GM21737 (cell line): ENCODE data around the gene KRTAP10-10.
"Not testable (repeated sequence)": the region's sequence is repeated elsewhere in the genome, so short reads cannot be mapped to it uniquely, and the experiment has no call there.

Experiments
- ATAC-seq: cut with Tn5 transposase; IDR thresholded peaks from one replicate; pipeline ENCODE4 v1.9.1; 2021; ENCODE audit warnings: mild to moderate bottlenecking, moderate library complexity; ENCODE audit not compliant: unreplicated experiment

The KRTAP10-10 gene

DNA sequence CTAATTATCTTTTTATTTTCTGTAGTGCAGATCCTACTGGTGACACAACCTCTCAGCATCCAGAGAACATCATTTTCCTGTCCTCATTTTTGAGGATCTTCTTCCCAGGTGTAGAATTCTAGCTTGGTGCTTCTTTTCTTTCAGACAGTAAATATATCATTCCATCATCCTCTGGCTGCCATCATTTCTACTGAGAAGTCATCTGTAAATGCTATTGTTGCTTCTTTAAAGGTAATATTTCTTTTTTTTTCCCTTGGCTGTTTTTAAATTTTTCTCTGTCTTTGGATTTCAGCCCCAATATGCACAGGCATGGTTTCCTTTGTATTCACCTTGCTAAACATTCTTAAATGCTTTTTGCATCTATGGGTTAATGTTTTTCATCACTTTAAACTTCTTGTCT lies 13.6 kb upstream of the KRTAP10-10 start:
- ATAC-seq: no peak

DNA sequence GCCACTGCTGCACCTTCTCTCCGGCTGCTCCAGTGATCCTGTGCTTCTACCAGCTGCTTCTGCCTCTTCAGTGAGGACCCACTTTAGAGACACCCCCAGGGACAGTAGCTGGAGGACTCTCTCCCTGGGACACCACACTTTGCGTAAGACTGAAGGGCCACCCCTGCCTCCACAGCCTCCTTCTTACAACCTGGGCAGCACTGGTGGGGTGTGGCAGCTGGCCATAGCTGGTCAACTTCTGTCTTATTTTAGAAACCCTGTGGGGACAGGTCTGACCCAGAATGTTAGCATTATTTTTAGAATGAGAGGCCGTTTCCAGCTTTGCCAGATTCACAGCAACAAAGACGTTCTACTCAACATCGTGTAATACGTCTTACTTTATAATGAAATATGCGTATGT lies 11.4 kb upstream of the KRTAP10-10 start:
- no peak for ATAC-seq

DNA sequence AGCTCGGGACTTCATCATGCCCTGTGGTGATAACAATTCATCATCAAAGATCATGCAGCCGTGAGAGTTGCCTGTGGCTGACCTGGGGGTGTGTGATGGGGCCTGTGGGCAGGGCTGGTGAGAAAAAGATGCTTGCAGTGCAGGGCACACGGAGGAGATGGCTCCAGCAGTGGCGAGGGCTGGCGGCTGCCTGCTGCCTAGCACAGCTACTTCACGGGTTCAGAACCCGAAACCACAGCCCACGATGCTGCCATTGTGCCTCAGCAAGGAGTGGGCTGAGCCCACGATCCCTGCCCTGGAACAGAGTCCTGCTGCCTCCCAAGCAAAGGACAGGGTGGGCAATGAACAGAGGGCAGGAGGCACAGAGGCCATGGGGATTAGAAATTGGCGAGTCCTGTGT lies 10.9 kb upstream of the KRTAP10-10 start:
- ATAC-seq: no peak

DNA sequence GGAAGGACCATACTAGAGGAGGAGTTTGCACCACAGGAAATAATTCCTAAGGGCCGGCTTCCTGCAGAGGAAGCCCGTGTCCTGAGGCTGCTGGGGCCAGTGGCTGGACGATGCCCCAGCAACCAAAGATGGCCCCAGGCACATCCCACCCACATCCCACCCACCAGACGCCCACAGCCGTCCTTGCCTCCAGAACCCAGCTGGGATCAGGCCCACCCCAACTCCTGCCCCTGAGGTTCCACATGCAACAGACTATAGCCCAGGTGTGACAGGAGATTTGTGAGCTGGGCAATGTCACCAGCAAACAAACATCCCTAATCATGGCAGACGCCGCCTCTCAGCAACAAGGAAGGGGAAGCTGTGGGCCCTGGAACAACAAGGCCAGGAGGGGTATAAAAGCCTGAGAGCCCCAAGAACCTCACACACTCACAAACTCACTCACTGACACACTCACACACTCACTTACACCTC lies 10.4 kb upstream of the KRTAP10-10 start, which contains the start of gene KRTAP10-9:
TSS of gene KRTAP10-9 (plus strand) at position 421 of the 471 bp plus-strand sequence. CDS start 79 bp downstream, outside the sequence.
- ATAC-seq: no peak

DNA sequence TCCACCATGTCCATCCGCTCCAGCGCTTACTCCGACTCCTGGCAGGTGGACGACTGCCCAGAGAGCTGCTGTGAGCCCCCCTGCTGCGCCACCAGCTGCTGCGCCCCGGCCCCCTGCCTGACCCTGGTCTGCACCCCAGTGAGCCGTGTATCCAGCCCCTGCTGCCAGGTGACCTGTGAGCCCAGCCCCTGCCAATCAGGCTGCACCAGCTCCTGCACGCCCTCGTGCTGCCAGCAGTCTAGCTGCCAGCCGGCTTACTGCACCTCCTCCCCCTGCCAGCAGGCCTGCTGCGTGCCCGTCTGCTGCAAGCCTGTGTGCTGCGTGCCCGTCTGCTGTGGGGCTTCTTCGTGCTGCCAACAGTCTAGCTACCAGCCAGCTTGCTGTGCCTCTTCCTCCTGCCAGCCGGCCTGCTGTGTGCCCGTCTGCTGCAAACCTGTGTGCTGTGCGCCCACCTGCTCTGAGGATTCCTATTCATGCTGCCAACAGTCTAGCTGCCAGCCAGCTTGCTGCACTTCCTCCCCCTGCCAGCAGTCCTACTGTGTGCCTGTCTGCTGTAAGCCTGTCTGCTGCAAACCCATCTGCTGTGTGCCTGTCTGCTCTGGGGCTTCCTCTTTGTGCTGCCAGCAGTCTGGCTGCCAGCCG lies 9.9 kb upstream of the KRTAP10-10 start:
- ATAC-seq: not testable (repeated sequence)

DNA sequence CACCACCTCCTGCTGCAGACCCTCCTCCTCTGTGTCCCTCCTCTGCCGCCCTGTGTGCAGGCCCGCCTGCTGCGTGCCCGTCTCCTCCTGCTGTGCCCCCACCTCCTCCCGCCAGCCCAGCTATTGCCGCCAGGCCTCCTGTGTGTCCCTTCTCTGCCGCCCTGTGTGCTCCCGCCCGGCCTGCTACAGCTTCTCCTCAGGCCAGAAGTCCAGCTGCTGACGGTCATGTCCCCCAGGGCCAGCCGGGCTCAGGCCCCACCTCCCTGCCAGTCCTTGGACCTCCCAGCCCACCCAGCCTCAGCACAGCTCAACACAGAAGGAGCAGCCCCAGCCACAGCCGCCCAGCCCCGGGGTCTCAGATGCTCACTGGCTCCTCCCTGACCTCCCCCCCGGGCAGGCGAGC lies 9.3 kb upstream of the KRTAP10-10 start:
- not testable (repeated sequence) for ATAC-seq

DNA sequence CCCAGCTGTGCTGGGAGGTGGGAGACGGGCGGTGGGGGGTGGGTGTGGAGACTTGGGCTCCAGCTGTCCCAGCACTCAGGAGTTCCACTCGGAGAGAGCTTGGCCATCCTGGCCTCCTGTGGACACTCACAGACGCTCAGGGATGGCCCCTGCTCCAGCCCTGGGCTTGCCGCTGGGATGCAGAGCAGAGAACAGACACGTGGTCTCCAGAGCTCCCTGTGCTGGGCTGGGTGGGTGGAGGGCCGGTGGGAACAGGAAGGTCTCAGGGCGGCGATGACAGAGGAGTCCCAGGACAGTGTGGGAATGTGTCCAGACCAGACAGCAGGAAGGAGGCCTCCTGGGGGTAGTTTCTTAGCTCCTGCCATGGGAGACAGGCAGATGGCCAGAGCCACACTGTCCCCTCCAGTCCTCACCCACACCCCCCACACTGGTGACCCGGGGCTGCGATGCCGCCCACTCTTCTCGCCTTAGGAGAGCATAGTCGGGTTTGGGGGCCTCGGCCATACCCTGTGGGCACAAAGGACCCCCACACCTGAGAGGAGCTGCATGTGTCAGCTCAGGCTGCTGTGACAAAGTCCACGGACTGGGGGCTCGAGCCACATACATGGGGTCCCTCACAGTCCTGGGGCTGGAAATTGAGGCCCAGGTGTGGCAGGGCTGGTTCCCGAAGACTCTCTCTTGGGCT lies 8.3 kb upstream of the KRTAP10-10 start:
- no peak for ATAC-seq

DNA sequence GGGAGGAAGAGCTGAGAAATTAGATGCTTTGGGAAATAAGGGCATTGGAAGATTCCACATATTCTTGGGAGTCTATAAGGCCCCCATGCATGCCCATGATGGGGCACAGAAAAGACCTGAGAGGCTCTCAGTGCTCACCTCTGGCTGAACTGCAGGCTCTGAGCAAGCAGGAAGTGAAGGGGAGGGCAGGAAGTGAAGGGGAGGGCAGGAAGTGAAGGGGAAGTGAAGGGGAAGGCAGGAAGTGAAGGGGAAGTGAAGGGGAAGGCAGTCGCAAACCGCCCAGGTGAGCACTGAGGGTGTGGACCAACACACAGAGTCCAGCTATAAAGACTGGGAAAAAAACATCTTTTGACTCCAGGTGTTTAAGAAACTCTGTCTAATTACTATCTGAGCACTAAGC lies 6.7 kb upstream of the KRTAP10-10 start:
- no peak for ATAC-seq

DNA sequence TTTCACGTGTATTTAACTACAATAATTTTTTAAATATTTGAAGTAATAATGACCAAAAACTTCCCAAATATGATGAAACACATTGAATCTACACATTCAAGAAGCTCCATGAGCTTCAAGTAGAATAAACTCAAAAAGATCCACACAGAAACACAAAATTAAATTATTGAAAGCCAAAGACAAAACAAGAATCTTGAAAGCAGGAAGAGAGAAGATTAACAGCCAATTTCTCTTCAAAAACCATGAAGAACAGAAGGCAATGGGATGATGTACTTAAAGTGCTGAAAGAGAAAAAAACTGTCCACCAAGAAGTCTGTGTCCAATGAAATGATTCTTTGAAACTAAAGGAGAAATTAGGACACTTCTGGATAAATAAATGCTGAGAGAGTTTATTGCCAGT lies 5.1 kb upstream of the KRTAP10-10 start:
- ATAC-seq: no peak

DNA sequence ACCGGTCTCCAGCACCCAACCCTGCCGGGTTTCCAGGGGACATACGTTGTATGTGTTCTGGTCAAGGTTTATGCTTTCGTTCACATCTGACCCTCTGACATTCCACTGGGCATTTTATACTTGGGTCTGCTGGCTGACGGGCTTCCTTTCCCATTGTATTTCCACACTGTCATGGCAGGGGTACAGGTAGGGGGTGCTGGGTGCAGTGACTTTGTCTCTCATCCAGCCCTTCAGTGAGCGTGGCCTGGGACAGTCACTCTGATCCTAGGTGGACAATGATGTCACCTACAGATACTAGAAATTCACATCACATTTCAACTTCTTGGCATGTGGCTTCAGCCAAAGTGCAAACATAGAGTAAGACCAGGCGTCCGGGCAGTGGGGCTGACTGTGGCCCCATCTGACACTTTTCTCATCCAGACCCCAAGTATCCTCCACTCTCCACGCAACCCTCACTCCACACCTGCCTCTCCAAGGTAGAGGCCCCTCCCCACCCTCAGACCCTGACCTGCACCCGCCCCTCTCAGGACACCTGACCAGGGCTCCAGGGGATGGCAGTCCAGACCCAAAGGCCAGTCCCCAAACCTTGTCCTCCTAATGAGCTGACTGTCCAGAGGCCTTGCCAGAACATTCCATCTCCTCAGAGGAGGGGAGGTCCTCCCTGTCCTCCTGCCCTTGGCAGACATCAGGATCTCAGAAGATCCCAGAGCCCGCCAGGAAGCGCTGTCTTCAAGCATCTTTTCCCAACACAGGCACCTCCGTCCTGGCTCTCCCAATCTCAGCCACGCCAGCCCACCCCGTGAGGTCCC lies 743 bp upstream of the KRTAP10-10 start:
- ATAC-seq: no peak

DNA sequence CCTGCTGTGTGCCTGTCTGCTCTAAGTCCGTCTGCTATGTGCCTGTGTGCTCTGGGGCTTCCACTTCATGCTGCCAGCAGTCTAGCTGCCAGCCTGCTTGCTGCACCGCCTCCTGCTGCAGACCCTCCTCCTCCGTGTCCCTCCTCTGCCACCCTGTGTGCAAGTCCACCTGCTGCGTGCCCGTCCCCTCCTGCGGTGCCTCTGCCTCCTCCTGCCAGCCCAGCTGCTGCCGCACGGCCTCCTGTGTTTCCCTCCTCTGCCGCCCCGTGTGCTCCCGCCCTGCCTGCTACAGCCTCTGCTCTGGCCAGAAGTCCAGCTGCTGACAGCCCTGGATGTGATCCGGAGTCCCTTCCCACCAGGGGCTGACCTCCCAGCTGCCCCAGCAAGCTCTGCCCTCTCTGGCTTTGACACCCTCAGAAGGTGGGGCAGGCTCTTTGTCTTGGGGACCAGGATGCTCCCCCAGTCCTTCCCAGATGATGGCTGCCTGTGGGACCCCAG lies 744 bp downstream of the KRTAP10-10 start:
- not testable (repeated sequence) for ATAC-seq

DNA sequence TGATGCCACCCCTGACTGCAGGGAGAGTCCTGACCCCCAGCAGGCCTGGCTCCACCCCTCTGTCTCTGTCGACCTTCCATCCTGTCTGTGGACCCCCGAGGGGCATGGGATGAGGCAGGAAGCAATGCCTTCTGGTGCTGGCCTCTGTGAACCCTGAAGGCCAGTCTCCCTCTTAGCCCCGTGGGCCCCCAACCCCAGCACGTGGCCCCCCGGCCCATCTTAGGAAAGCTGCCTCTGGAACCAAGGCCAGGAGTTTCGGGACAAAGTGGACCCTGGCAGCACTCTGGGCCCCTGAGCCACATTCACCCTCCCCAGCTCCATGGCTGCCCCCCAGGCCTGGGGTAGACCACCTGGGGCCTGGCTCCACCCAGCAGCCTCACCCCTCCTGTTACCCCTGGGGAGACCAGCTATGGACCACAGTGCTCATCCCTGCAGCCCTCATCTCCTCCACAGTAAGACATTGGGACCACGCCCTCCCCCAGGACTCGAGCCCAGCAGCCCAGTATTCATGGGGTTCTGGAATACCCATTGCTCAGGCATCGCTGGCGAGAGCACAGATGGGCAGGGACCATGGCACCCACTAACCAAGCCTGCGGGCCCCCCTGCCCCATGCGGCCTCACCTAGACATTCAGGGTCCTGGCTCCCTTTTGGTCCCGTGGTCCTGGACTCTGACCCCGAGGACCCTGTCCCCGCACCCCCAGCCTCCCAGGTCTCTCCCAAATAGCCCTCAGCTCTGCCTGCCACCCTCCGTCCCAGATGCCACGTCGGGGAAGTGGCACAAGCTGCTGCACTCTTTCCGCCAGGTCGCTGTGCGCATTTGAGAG lies 1.6 kb downstream of the KRTAP10-10 start:
- not testable (repeated sequence) for ATAC-seq

DNA sequence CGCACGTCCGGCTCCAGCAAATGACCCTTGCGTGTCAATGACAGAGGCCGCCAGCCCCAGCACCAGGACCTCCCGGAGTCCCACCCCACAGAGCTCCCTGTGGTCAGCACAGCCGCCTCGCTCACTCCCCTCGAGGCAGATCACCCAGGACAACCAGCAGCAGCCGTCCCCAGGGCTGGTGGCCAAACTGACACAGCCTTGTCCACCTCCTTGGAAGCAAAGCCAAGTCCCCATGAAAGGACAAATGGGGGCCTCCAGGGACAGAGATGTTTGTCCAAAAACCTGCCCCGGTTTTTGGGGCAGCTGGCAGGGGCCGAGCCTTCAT lies 2.1 kb downstream of the KRTAP10-10 start:
- no peak for ATAC-seq

DNA sequence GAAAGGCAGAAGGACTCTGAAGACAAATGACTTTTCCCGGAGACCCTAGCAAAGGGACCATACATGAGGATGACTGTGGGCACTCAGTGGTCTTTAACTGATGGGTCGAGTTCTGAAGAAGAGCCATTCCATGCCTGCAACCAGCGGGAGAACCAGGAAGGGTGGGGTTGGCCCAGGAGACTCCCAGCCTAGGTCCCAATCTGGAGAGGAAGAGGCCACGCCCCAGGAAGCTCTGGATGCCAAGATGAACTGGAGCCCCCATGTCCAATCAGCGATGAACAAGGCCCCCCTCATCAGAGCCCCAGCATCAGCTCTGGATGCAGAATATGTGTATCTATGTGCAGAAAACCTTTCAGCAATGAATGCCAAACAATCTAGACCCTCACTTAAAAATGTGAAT lies 3.6 kb downstream of the KRTAP10-10 start:
- no peak for ATAC-seq

DNA sequence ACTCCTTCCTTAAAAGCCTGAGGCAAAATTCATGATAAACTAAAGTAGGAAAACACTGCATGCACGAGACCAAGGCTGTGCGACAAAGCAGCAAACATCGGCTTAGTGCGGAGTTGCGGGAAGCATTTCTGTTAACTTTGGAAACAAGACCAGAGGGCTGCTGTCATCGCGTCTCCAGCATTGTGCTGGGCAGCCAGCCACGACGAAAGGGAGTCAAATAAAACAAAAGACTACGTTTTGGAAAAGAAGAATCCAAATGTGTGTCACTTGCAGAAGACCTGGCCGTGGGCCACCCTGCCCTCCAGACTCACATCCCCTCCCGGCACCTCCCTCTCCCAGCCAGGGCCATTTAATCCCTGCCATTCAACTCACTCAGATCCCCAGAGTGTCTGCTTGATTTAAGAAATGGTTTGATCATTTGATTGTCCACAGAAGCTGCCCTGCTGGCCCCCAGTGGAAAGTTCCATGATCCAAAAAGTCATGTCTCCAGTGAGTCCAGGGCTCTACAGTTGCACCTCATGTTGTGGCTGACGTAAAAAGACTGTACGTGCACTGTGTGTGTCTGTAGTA lies 6.7 kb downstream of the KRTAP10-10 start:
- no peak for ATAC-seq

DNA sequence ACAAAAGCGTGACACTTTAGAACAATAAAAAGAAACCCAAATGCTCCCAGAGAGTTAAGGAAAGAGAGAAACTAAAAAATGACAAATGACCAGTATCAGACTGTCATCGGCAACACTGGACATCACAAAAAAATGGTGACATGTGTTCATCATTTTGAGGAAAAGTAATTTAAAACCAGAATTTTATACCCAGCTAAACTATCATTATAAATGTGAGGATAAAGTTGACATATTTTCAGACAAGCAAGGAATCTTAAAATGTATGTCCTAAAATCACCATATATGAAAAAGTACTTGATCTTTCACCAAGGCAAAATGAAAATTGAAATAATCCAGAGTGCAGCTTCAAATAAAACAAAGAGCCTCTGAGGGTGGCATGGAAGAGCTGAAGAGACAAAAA lies 7.7 kb downstream of the KRTAP10-10 start:
- no peak for ATAC-seq

DNA sequence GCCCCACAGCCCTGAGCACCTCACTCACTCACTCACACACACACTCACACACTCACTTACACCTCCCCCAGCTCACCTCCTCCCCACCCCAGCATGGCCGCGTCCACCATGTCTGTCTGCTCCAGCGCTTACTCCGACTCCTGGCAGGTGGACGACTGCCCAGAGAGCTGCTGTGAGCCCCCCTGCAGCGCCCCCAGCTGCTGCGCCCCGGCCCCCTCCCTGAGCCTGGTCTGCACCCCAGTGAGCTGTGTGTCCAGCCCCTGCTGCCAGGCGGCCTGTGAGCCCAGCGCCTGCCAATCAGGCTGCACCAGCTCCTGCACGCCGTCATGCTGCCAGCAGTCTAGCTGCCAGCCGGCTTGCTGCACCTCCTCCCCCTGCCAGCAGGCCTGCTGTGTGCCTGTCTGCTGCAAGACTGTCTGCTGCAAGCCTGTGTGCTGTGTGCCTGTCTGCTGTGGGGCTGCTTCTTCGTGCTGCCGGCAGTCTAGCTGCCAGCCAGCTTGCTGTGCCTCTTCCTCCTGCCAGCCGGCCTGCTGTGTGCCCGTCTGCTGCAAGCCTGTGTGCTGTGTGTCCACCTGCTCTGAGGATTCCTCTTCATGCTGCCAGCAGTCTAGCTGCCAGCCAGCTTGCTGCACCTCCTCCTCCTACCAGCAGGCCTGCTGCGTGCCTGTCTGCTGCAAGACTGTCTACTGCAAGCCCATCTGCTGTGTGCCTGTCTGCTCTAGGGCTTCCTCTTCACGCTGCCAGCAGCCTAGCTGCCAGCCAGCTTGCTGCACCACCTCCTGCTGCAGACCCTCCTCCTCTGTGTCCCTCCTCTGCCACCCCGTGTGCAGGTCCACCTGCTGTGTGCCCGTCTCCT lies 9.4 kb downstream of the KRTAP10-10 start, which contains the start of gene KRTAP10-11:
TSS of gene KRTAP10-11 (plus strand) at position 49 of the 856 bp plus-strand sequence. CDS start at position 94, 45 bp downstream.
- ATAC-seq: not testable (repeated sequence)

DNA sequence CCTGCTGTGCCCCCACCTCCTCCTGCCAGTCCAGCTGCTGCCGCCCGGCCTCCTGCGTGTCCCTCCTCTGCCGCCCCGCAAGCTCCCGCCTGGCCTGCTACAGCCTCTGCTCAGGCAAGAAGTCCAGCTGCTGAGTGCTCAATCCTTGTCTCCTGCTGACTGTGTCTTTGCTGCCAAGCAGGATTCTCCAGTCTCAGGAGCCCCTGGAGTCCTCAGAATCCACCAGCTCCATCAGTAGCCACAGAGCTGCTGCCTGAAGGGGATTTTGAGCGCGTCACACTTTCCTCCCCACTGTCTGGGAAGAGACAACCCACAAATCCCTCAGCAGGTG lies 10.0 kb downstream of the KRTAP10-10 start:
- ATAC-seq: no peak

DNA sequence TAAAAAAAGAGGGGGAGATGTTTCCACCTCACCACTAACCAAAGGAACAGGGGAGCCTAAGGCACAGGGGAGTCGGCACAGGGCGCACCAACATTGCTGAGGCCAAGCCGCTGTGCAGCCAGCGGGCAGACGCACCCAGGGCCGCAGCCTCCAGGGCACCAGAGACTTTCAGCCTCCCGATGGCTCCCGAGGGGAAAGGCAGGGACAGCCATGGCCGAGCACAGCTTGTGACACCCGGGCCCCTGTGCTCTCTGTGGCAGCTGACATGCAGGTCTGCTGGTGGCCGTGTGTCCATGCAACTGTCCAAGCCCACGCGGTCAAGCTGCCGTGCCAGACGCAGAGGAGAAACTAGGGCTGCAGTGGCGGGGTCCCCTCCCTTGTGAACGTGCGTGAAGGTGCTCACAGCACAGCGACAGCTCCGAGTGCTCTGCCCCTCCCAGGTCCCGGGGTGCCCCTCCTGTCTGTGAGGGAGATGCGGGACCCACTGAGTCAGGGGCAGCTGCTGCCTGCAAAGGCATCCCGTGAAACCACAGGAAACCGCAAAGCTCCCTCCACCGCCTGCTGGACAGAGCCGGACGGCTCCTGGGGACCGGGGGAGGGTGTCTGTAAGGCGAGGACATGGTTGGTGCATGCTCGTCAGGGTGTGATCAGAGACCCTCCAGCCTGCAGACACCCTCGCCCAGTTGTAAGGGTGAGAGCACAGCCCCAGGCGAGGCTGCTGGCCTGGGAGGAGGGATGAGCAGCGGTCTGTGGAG lies 11.6 kb downstream of the KRTAP10-10 start:
- ATAC-seq: no peak
